Measurements from ENCODE around the gene DHRS7. TPM values are rescaled to one million over a fixed set of nuclear protein-coding genes. Genes with fewer than 3 reads are reported as not detected.
"Not testable (repeated sequence)": the region's sequence is repeated elsewhere in the genome, so short reads cannot be mapped to it uniquely, and the experiment has no call there.

Gene DHRS7
- total and polyA plus RNA-seq, 4 donors = 67.7 to 75.3 (median 68.3) TPM

GRCh38 chr14:60099855-60100254 is 65.3 kb downstream of the DHRS7 start:
- DNase-seq; ATAC-seq (ENCODE audit: low FRiP score); H3K4me1 ChIP-seq (ENCODE audit: control insufficient read depth in 1 of 2, insufficient read depth in 2 of 2, low read length in 2 of 2); H3K27me3 ChIP-seq (ENCODE audit: control insufficient read depth in 1 of 2, insufficient read depth in 2 of 2, low read length in 1 of 2); H3K36me3 ChIP-seq (ENCODE audit: control insufficient read depth in 1 of 2, insufficient read depth in 2 of 2, low read length in 1 of 2); H3K9me3 ChIP-seq (ENCODE audit: control insufficient read depth, low read length); H3K27ac ChIP-seq (ENCODE audit: low read depth in 1 of 2, low read length in 2 of 2); intact Hi-C loops (cut with DNase I); H3K4me3 ChIP-seq (ENCODE audit: low read length in 2 of 2): not testable (repeated sequence)
- 96 to 98% methylated on average over 7 of the region's 7 CpGs for WGBS, 2 donors

- ATAC-seq (ENCODE audit: low FRiP score) (no peak), DNase-seq (no peak)
- no peak overlapping the region for H3K4me3 ChIP-seq (ENCODE audit: low read length in 2 of 2)
- H3K9me3 ChIP-seq (ENCODE audit: control insufficient read depth, low read length) = no peaks in the 10 kb centered on the region
- intact Hi-C loops (cut with DNase I) = no loop called here
- no peaks in the 10 kb centered on the region for H3K4me1 ChIP-seq (ENCODE audit: control insufficient read depth in 1 of 2, insufficient read depth in 2 of 2, low read length in 2 of 2)
- H3K27ac ChIP-seq (ENCODE audit: low read depth in 1 of 2, low read length in 2 of 2) = no peak overlapping the region
- H3K27me3 ChIP-seq (ENCODE audit: control insufficient read depth in 1 of 2, insufficient read depth in 2 of 2, low read length in 1 of 2) = no peaks in the 10 kb centered on the region
- H3K36me3 ChIP-seq (ENCODE audit: control insufficient read depth in 1 of 2, insufficient read depth in 2 of 2, low read length in 1 of 2) = no peaks in the 10 kb centered on the region
- 91% methylated on average over 6 of the region's 6 CpGs for WGBS, 2 donors
Measured at GRCh38 chr14:60097974-60098373, 67.2 kb downstream of the DHRS7 start.

- no peak overlapping the region for H3K4me3 ChIP-seq (ENCODE audit: low read length in 2 of 2)
- no peak for ATAC-seq (ENCODE audit: low FRiP score)
- WGBS, 2 donors = 59 to 68% methylated on average over 3 of the region's 3 CpGs
- H3K9me3 ChIP-seq (ENCODE audit: control insufficient read depth, low read length) = no peaks in the 10 kb centered on the region
- H3K27me3 ChIP-seq (ENCODE audit: control insufficient read depth in 1 of 2, insufficient read depth in 2 of 2, low read length in 1 of 2) = no peaks in the 10 kb centered on the region
- no peaks in the 10 kb centered on the region for H3K36me3 ChIP-seq (ENCODE audit: control insufficient read depth in 1 of 2, insufficient read depth in 2 of 2, low read length in 1 of 2)
- intact Hi-C loops (cut with DNase I) = no loop called here
- no peak for DNase-seq
- H3K4me1 ChIP-seq (ENCODE audit: control insufficient read depth in 1 of 2, insufficient read depth in 2 of 2, low read length in 2 of 2) = no peaks in the 10 kb centered on the region
- H3K27ac ChIP-seq (ENCODE audit: low read depth in 1 of 2, low read length in 2 of 2) = no peak overlapping the region
Measured at GRCh38 chr14:60095781-60096450, 69.3 kb downstream of the DHRS7 start.

DNA sequence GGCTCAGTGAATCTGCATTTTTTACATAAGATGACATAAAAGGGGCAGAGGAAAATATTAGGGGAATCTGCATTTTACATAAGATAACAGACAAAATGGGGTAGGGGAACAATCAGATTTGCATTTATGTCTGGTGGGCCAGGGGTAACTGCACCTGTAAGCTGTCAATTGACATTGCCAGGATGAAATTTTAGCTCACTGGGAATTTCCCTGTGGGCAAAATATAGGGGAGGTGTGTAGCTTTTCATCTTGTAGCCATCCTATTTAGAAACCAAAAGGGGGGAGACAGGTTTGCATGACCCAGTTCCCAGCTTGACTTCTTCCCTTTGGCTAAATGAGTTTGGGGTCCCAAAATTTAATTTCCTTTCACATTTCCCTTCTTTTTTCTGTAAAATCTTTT is 70.0 kb downstream of the DHRS7 start:
- ATAC-seq (ENCODE audit: low FRiP score) (no peak), DNase-seq (no peak)
- no peak overlapping the region for H3K27ac ChIP-seq (ENCODE audit: low read depth in 1 of 2, low read length in 2 of 2)
- no peaks in the 10 kb centered on the region for H3K9me3 ChIP-seq (ENCODE audit: control insufficient read depth, low read length)
- no peaks in the 10 kb centered on the region for H3K27me3 ChIP-seq (ENCODE audit: control insufficient read depth in 1 of 2, insufficient read depth in 2 of 2, low read length in 1 of 2)
- no peaks in the 10 kb centered on the region for H3K4me1 ChIP-seq (ENCODE audit: control insufficient read depth in 1 of 2, insufficient read depth in 2 of 2, low read length in 2 of 2)
- H3K36me3 ChIP-seq (ENCODE audit: control insufficient read depth in 1 of 2, insufficient read depth in 2 of 2, low read length in 1 of 2) = no peaks in the 10 kb centered on the region
- H3K4me3 ChIP-seq (ENCODE audit: low read length in 2 of 2) = no peak overlapping the region
- intact Hi-C loops (cut with DNase I) = no loop called here

DNA sequence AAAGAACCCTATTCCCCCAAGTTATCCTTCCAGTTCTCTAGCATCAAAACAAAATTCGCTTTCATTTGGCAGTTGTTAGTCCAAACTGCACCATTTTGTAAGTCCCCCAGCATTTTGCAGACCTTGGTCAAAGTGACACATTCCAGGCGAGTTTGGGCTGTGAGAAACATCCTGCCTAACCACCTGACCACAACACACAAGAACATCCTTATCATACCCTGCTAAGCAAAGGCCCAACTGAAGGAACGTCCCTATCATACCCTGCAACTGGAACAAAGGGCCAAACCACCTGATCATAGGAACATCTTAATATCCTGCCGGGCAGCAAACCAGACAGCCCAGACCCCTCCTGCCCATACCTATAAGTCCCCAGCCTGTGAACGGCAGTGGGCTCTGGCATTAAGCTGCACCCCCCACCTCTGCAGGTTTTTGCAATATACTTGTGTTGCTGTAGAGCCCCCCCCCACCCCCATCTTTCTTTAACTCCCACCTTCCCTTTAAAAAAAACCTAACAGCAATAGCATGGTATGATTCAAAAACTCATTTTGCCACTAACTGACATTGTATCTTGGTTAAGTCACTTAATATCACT is 70.8 kb downstream of the DHRS7 start:
- no peaks in the 10 kb centered on the region for H3K36me3 ChIP-seq (ENCODE audit: control insufficient read depth in 1 of 2, insufficient read depth in 2 of 2, low read length in 1 of 2)
- ATAC-seq (ENCODE audit: low FRiP score) (no peak), DNase-seq (no peak)
- H3K4me1 ChIP-seq (ENCODE audit: control insufficient read depth in 1 of 2, insufficient read depth in 2 of 2, low read length in 2 of 2) = no peaks in the 10 kb centered on the region
- intact Hi-C loops (cut with DNase I) = loop anchor here in 1 of 2 donors (5.0 kb wide), 1 partner anchor 73 kb away; the partner anchor contains the start of gene DHRS7
- no peaks in the 10 kb centered on the region for H3K9me3 ChIP-seq (ENCODE audit: control insufficient read depth, low read length)
- H3K27me3 ChIP-seq (ENCODE audit: control insufficient read depth in 1 of 2, insufficient read depth in 2 of 2, low read length in 1 of 2) = no peaks in the 10 kb centered on the region
- H3K27ac ChIP-seq (ENCODE audit: low read depth in 1 of 2, low read length in 2 of 2) = peak overlapping the region in 1 of 2 donors; percentile 32
- WGBS, 2 donors = 56 to 66% methylated on average over 5 of the region's 5 CpGs
- H3K4me3 ChIP-seq (ENCODE audit: low read length in 2 of 2) = no peak overlapping the region

Other genes with a start within 250 kb of the DHRS7 start
- gene LRRC9, start 245.3 kb downstream of the DHRS7 start, total RNA-seq = not detected
- gene LRRC9, start 245.3 kb downstream of the DHRS7 start, polyA plus RNA-seq = not detected
- gene PCNX4, start 73.5 kb downstream of the DHRS7 start, total RNA-seq = 10 to 100 TPM; 41.2 to 49.7 TPM
- gene PCNX4, start 73.5 kb downstream of the DHRS7 start, polyA plus RNA-seq = 10 to 100 TPM in 1 of 2 donors, 1 to 10 TPM in 1; 6.0 to 19.2 TPM
- gene PPM1A, start 83.8 kb upstream of the DHRS7 start, total RNA-seq = 10 to 100 TPM; 61.8 to 63.7 TPM
- 10 to 100 TPM; 26.4 to 42.2 TPM for gene PPM1A, start 83.8 kb upstream of the DHRS7 start, polyA plus RNA-seq